SK-N-SH (cell line): ENCODE results near the gene EPB41L1. TPM values are rescaled to one million over a fixed set of nuclear protein-coding genes. Genes with fewer than 3 reads are reported as not detected.
A peak's percentile ranks its signal among the peaks of the same experiment; 100 is the strongest.

ENCODE experiments used
- CTCF ChIA-PET: fragments of 300-600, 350-600 bp; formaldehyde crosslinking; extraction: SDS; loops from one replicate; lab custom pipeline; 2021; lab: Yijun Ruan, JAX
- POLR2A ChIA-PET: fragments of 350-600 bp; sonication (Branson Sonifier 250); formaldehyde crosslinking; extraction: SDS; loops from one replicate; lab custom pipeline; 2020; ENCODE audit warnings: antibody characterized with exemption, inconsistent platforms; lab: Yijun Ruan, JAX
- DNase-seq: peaks from one replicate; pipeline ENCODE4 v3.0.0; 2012
- H2AFZ ChIP-seq: fragments of 200-600 bp; sonication (generic); 2 replicates; pipeline ENCODE4 v1.8.1; 2016; ENCODE audit warnings: antibody characterized with exemption, mild to moderate bottlenecking, low read depth
- H3F3A ChIP-seq: fragments of 200-600 bp; sonication (generic); replicated peaks from 2 replicates; pipeline ENCODE3; 2016; ENCODE audit warnings: antibody characterized with exemption, mild to moderate bottlenecking; ENCODE audit not compliant: insufficient read depth
- H3K27ac ChIP-seq, 2 experiments: fragments of 200-500 bp in 1 of 2; fragments of 200-600 bp in 1 of 2; sonication (Bioruptor generic) in 1 of 2; sonication (generic), shearing (Covaris generic) in 1 of 2; 2 replicates each; pipeline versions ENCODE4 v1.5.1 to v1.6.1; 2014 to 2016; ENCODE audit warnings: low read depth in 2 of 2, inconsistent platforms in 1 of 2, low read length in 1 of 2, mild to moderate bottlenecking in 1 of 2, mixed read lengths in 1 of 2
- H3K27me3 ChIP-seq: fragments of 200-600 bp; sonication (generic), shearing (Covaris generic); 2 replicates; pipeline ENCODE4 v1.6.1; 2016; ENCODE audit warnings: mixed run types; ENCODE audit not compliant: insufficient read depth
- H3K36me3 ChIP-seq, 2 experiments: fragments of 200-500 bp in 1 of 2; fragments of 200-600 bp in 1 of 2; sonication (Bioruptor generic) in 1 of 2; sonication (generic) in 1 of 2; replicated peaks in 1 of 2; 2 replicates each; pipeline versions ENCODE3 to v1.5.1; 2014 to 2016; ENCODE audit warnings: low read length in 1 of 2, mild to moderate bottlenecking in 1 of 2; ENCODE audit not compliant: insufficient read depth in 2 of 2, control insufficient read depth in 1 of 2
- H3K4me1 ChIP-seq, 2 experiments: fragments of 200-500 bp in 1 of 2; fragments of 200-600 bp in 1 of 2; sonication (Bioruptor generic) in 1 of 2; sonication (generic), shearing (Covaris generic) in 1 of 2; 2 replicates each; pipeline versions ENCODE4 v1.5.1 to v1.6.1; 2014 to 2016; ENCODE audit warnings: low read depth in 1 of 2, low read length in 1 of 2, mixed run types in 1 of 2; ENCODE audit not compliant: insufficient read depth in 2 of 2, control insufficient read depth in 1 of 2
- H3K4me2 ChIP-seq: fragments of 200-600 bp; sonication (generic), shearing (Covaris generic); 2 replicates; pipeline ENCODE4 v1.6.1; 2017; ENCODE audit warnings: mixed run types
- H3K4me3 ChIP-seq, 2 experiments: fragments of 200-500 bp in 1 of 2; fragments of 200-600 bp in 1 of 2; sonication (Bioruptor generic) in 1 of 2; sonication (generic), shearing (Covaris generic) in 1 of 2; 2 replicates each; pipeline versions ENCODE4 v1.5.1 to v1.8.1; 2014 to 2016; ENCODE audit warnings: low read depth in 2 of 2, inconsistent platforms in 1 of 2, low read length in 1 of 2, mild to moderate bottlenecking in 1 of 2, mixed read lengths in 1 of 2, moderate library complexity in 1 of 2
- H3K79me2 ChIP-seq: fragments of 200-600 bp; sonication (generic); 2 replicates; pipeline ENCODE4 v1.8.1; 2017; ENCODE audit warnings: mild to moderate bottlenecking; ENCODE audit not compliant: insufficient read depth
- H3K9ac ChIP-seq: fragments of 200-600 bp; sonication (generic); 2 replicates; pipeline ENCODE4 v1.6.1; 2017; ENCODE audit warnings: mixed run types
- H3K9me2 ChIP-seq: fragments of 200-600 bp; sonication (generic); 2 replicates; pipeline ENCODE4 v1.6.1; 2017; ENCODE audit warnings: mixed run types
- H3K9me3 ChIP-seq: fragments of 200-600 bp; sonication (generic); 2 replicates; pipeline ENCODE4 v1.6.1; 2017; ENCODE audit warnings: mixed run types, mild to moderate bottlenecking, moderate library complexity
- H4K20me1 ChIP-seq: fragments of 200-600 bp; sonication (generic); 2 replicates; pipeline ENCODE4 v1.6.1; 2017; ENCODE audit warnings: mild to moderate bottlenecking, mixed run types; ENCODE audit not compliant: insufficient read depth
- CHD2 ChIP-seq: fragments of 150-350 bp; IDR thresholded peaks from 2 replicates; pipeline ENCODE4 v1.6.1; 2018; ENCODE audit warnings: low read length; ENCODE audit not compliant: partially characterized antibody
- CTCF ChIP-seq: fragments of 200-600 bp; sonication (generic); IDR thresholded peaks from 2 replicates; pipeline ENCODE4 v1.6.1; 2017; ENCODE audit warnings: antibody characterized with exemption, mild to moderate bottlenecking, moderate library complexity
- EP300 ChIP-seq, 2 experiments: IDR thresholded peaks; 2 replicates each; pipeline versions ENCODE4 v1.4.0 to v1.6.1; 2012; ENCODE audit warnings: borderline replicate concordance in 1 of 2, low read depth in 1 of 2, low read length in 1 of 2
- FOSL2 ChIP-seq: IDR thresholded peaks from 2 replicates; pipeline ENCODE4 v1.4.0; 2012; ENCODE audit warnings: low read depth, mild to moderate bottlenecking, moderate library complexity, borderline replicate concordance
- FOXJ3 ChIP-seq: sonication (generic); formaldehyde crosslinking; IDR thresholded peaks from 2 replicates; pipeline ENCODE4 v1.5.1; 2020; ENCODE audit warnings: mild to moderate bottlenecking, missing genetic modification reagents
- GABPA ChIP-seq: IDR thresholded peaks from 2 replicates; pipeline ENCODE4 v1.4.0; 2012; ENCODE audit warnings: low read depth, mild to moderate bottlenecking
- JUND ChIP-seq: IDR thresholded peaks from 2 replicates; pipeline ENCODE4 v1.4.0; 2012
- MXI1 ChIP-seq: IDR thresholded peaks from 2 replicates; pipeline ENCODE4 v1.6.1; 2012; ENCODE audit warnings: mild to moderate bottlenecking, low read depth, low read length, improper control_type of control experiment
- NFIC ChIP-seq: IDR thresholded peaks from 2 replicates; pipeline ENCODE4 v1.4.0; 2012; ENCODE audit warnings: borderline replicate concordance
- NRF1 ChIP-seq: IDR thresholded peaks from 2 replicates; pipeline ENCODE4 v1.6.1; 2012; ENCODE audit warnings: low read depth, mild to moderate bottlenecking, low read length
- PBX3 ChIP-seq: IDR thresholded peaks from 2 replicates; pipeline ENCODE4; 2012
- RCOR1 ChIP-seq: fragments of 150-350 bp; IDR thresholded peaks from 2 replicates; pipeline ENCODE4 v1.6.1; 2017; ENCODE audit warnings: antibody characterized with exemption, low read length
- RFX5 ChIP-seq: IDR thresholded peaks from 2 replicates; pipeline ENCODE4 v1.6.1; 2012; ENCODE audit warnings: mild to moderate bottlenecking, improper control_type of control experiment, low read length
- RXRA ChIP-seq: IDR thresholded peaks from 2 replicates; pipeline ENCODE4 v1.4.0; 2012; ENCODE audit warnings: low read depth, mild to moderate bottlenecking, borderline replicate concordance
- SMC3 ChIP-seq: IDR thresholded peaks from 2 replicates; pipeline ENCODE4 v1.6.1; 2012; ENCODE audit warnings: low read depth, low read length, improper control_type of control experiment
- TCF12 ChIP-seq: IDR thresholded peaks from 2 replicates; pipeline ENCODE4 v1.4.0; 2012
- TEAD4 ChIP-seq: IDR thresholded peaks from 2 replicates; pipeline ENCODE4 v1.4.0; 2012; ENCODE audit warnings: mild to moderate bottlenecking, borderline replicate concordance; ENCODE audit not compliant: insufficient read depth
- USF2 ChIP-seq: fragments of 150-350 bp; IDR thresholded peaks from 2 replicates; pipeline ENCODE4 v1.6.1; 2017; ENCODE audit warnings: antibody characterized with exemption, low read length, low read depth, borderline replicate concordance
- YY1 ChIP-seq: IDR thresholded peaks from 2 replicates; pipeline ENCODE4 v1.4.0; 2012; ENCODE audit warnings: low read depth, mild to moderate bottlenecking
- WGBS: methylation state at CpG from one replicate; pipeline ENCODE4 v1.1.6; 2017; ENCODE audit warnings: low lambda C conversion rate; 5-methylcytosine and 5-hydroxymethylcytosine counted together
- polyA plus RNA-seq, 3 experiments: library from polyadenylated mRNA; depleted of rRNA; stranded (reverse); fragments of >200 nt; gene quantifications; 2 replicates each; pipeline ENCODE4 v1.2.3, GENCODE V29; 2012

EPB41L1 gene
- polyA plus RNA-seq, 1 of the 3 experiments (the other 2 are of a cell fraction), result 26.1 TPM

GRCh38 chr20:36126836-36127527, 27.6 kb upstream of the EPB41L1 start:
- H3F3A ChIP-seq, result no peaks in the 10 kb centered on the region
- H3K27me3 ChIP-seq, result no peaks in the 10 kb centered on the region
- H3K4me2 ChIP-seq, result no peak overlapping the region
- H3K4me3 ChIP-seq, result no peak overlapping the region
- no peaks in the 10 kb centered on the region for H3K9me3 ChIP-seq
- no peak overlapping the region for H3K27ac ChIP-seq
- POLR2A ChIA-PET, result no interaction called here
- 83% methylated on average over 2 of the region's 7 CpGs for WGBS
- H3K36me3 ChIP-seq, result no peaks in the 10 kb centered on the region
- no peaks in the 10 kb centered on the region for H3K9me2 ChIP-seq
- CTCF ChIA-PET, result interaction anchor here (0.9 to 6.7 kb wide), 10 partner anchors 11 to 312 kb away, joined by 3 to 60 read pairs (median 3); no protein-coding TSS in a partner anchor
- DNase-seq, result no peak
- no peak overlapping the region for H3K9ac ChIP-seq
- no peaks in the 10 kb centered on the region for H4K20me1 ChIP-seq
- H2AFZ ChIP-seq, result no peak overlapping the region
- TF ChIP-seq RFX5, result peak; percentile 55; the same call in 1 of the 2 replicates
- TF ChIP-seq SMC3, result no peak
- peaks cover 5 to 11% of the 10 kb centered on the region in 2 experiments; a peak in 3 of 4 replicates for H3K4me1 ChIP-seq
- H3K79me2 ChIP-seq, result no peaks in the 10 kb centered on the region

GRCh38 chr20:36128463-36129159, 25.9 kb upstream of the EPB41L1 start:
- H3K9ac ChIP-seq, result no peak overlapping the region
- TF ChIP-seq FOSL2 (peak; percentile 59; the same call in 1 of the 2 replicates), CTCF (no peak), YY1 (no peak), NFIC (0 out of 2 replicates have a peak, but pooled peaks have one; percentile 8), MXI1 (no peak), GABPA (no peak), FOXJ3 (CRISPR knock-in tag) (no peak), USF2 (no peak), JUND (0 out of 2 replicates have a peak, but pooled peaks have one; percentile 23), NRF1 (no peak), RFX5 (no peak), TEAD4 (no peak), SMC3 (no peak), PBX3 (no peak), RXRA (no peak; the same call in 1 of the 2 replicates), EP300 (IDR thresholded peaks at IDR 0.05; ENCODE audit: borderline replicate concordance in 1 of 2, low read depth in 1 of 2, low read length in 1 of 2) (no peak), CHD2 (no peak), RCOR1 (no peak), TCF12 (peak; percentile 64; the same call in 1 of the 2 replicates)
- no peaks in the 10 kb centered on the region for H4K20me1 ChIP-seq
- H3K4me1 ChIP-seq, result peaks cover 5 to 11% of the 10 kb centered on the region in 2 experiments; a peak in 3 of 4 replicates
- H2AFZ ChIP-seq, result peak overlapping the region; percentile 82; the same call in 1 of the 2 replicates
- ChIA-PET CTCF (interaction anchor here (1.0 to 6.7 kb wide), 5 partner anchors 10 to 310 kb away, joined by 3 to 60 read pairs (median 3); partner anchors contain the start of gene SCAND1), POLR2A (no interaction called here)
- H3K4me3 ChIP-seq, result no peak overlapping the region
- H3K4me2 ChIP-seq, result peak overlapping the region; percentile 24; the same call in 1 of the 2 replicates
- H3K36me3 ChIP-seq, result no peaks in the 10 kb centered on the region
- H3K9me2 ChIP-seq, result no peaks in the 10 kb centered on the region
- H3K9me3 ChIP-seq, result no peaks in the 10 kb centered on the region
- H3K27ac ChIP-seq, result peak overlapping the region in 1 of 2 experiments; percentile 24; a peak in 1 of 4 replicates
- DNase-seq, result no peak
- no peaks in the 10 kb centered on the region for H3F3A ChIP-seq
- WGBS, result 14% methylated on average over 3 of the region's 3 CpGs
- H3K27me3 ChIP-seq, result no peaks in the 10 kb centered on the region
- H3K79me2 ChIP-seq, result no peaks in the 10 kb centered on the region
